ENCODE measurements around the gene OTOGL.

DNA sequence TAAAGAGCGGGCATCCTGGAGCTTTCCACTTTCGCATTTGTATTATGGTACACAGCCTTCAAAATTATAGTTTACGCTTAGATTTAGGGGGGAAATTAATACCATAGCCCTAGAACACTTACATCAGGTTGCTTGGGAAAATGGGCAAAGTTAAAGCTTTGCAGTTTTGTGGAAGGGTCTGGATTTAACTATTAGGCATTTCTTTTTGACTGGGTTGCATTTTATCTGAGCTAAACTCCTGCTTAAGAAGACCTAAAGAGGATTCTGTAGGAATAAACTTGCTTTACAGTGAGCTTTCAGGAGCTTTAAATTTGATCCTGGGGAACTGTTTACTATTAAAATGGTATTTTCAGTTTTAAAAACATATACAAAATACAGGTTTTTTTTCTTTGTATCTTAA lies 301.9 kb downstream of the OTOGL start:
- TF ChIP-seq POLR2AphosphoS5 (IDR thresholded peaks at IDR 0.05; ENCODE audit: low read depth, low read length), result no peak
- no peak for TF ChIP-seq REST (IDR thresholded peaks at IDR 0.05; ENCODE audit: insufficient read depth in 1 of 2, low read depth in 2 of 2, low read length in 2 of 2)
